ENCODE measurements around the gene TINAGL1.

- TF ChIP-seq POLR2AphosphoS5 (IDR thresholded peaks at IDR 0.05) (no peak), CTCF (IDR thresholded peaks at IDR 0.05) (no peak), POLR2A (IDR thresholded peaks at IDR 0.05) (no peak), EP300 (IDR thresholded peaks at IDR 0.05) (no peak)
Observed at GRCh38 chr1:31531177-31531999, 44.9 kb upstream of the TINAGL1 start.

Data from gastroesophageal sphincter (tissue), 3 donors.